CD14-positive monocyte (primary cell): ENCODE data around the gene VWF. TPM values are rescaled to one million over a fixed set of nuclear protein-coding genes. Genes with fewer than 3 reads are reported as not detected.

Experiments
- DNase-seq, 3 donors: peaks; one replicate each; pipeline ENCODE4 v3.0.0-alpha.2; 2011 to 2022
- H2AFZ ChIP-seq: 2 replicates; pipeline ENCODE4 v1.6.0; 2012; ENCODE audit warnings: mild to moderate bottlenecking, low read depth, low read length, inconsistent platforms; ENCODE audit not compliant: insufficient read depth, poor library complexity, severe bottlenecking
- H3K27ac ChIP-seq, 2 donors: 1 replicate in 1 of 2; 2 replicates in 1 of 2; pipeline ENCODE4 v1.5.1; 2012 to 2013; ENCODE audit warnings: low read length in 2 of 2, control low read depth in 1 of 2, inconsistent platforms in 1 of 2, low read depth in 1 of 2, mild to moderate bottlenecking in 1 of 2
- H3K27me3 ChIP-seq, 2 donors: one replicate each; pipeline versions ENCODE4 v1.6.0 to v1.6.1; 2011 to 2013; ENCODE audit warnings: low read length in 2 of 2; ENCODE audit not compliant: control insufficient read depth in 2 of 2, insufficient read depth in 2 of 2
- H3K36me3 ChIP-seq, 2 donors: replicated peaks in 1 of 2; 1 replicate in 1 of 2; 2 replicates in 1 of 2; pipeline versions ENCODE4 v1.5.1 to v1.6.1; 2012 to 2013; ENCODE audit warnings: low read length in 2 of 2, control low read depth in 1 of 2, inconsistent platforms in 1 of 2, mild to moderate bottlenecking in 1 of 2; ENCODE audit not compliant: insufficient read depth in 2 of 2, control insufficient read depth in 1 of 2
- H3K4me1 ChIP-seq, 2 donors: 1 replicate in 1 of 2; 2 replicates in 1 of 2; pipeline versions ENCODE4 v1.5.1 to v1.6.1; 2012 to 2013; ENCODE audit warnings: low read length in 2 of 2, control low read depth in 1 of 2, inconsistent platforms in 1 of 2, mild to moderate bottlenecking in 1 of 2, moderate library complexity in 1 of 2; ENCODE audit not compliant: insufficient read depth in 2 of 2, control insufficient read depth in 1 of 2
- H3K4me2 ChIP-seq: replicated peaks from 2 replicates; pipeline ENCODE3; 2012; ENCODE audit warnings: low read length, moderate library complexity, mild to moderate bottlenecking; ENCODE audit not compliant: poor library complexity, severe bottlenecking; ENCODE audit errors: extremely low read depth
- H3K4me3 ChIP-seq, 3 experiments: fragments of 200-600 bp in 1 of 3; sonication (generic) in 1 of 3; replicated peaks in 1 of 3; 1 replicate in 2 of 3; 2 replicates in 1 of 3; pipeline ENCODE4 v1.5.1; 2011 to 2013; ENCODE audit warnings: low read length in 3 of 3, mild to moderate bottlenecking in 3 of 3, control low read depth in 2 of 3, low read depth in 2 of 3, inconsistent platforms in 1 of 3, moderate library complexity in 1 of 3
- H3K79me2 ChIP-seq: 2 replicates; pipeline ENCODE4 v1.6.0; 2012; ENCODE audit warnings: mild to moderate bottlenecking, control low read depth, inconsistent platforms, low read length, moderate library complexity; ENCODE audit not compliant: insufficient read depth
- H3K9ac ChIP-seq: 2 replicates; pipeline ENCODE4 v1.6.0; 2017; ENCODE audit warnings: low read length, mild to moderate bottlenecking; ENCODE audit not compliant: insufficient read depth, poor library complexity, severe bottlenecking
- H3K9me3 ChIP-seq, 2 donors: replicated peaks in 1 of 2; 1 replicate in 1 of 2; 2 replicates in 1 of 2; pipeline versions ENCODE4 v1.5.1 to v1.6.1; 2012 to 2013; ENCODE audit warnings: low read length in 2 of 2, control low read depth in 1 of 2; ENCODE audit not compliant: control insufficient read depth in 1 of 2, insufficient read depth in 1 of 2
- H4K20me1 ChIP-seq: 2 replicates; pipeline ENCODE4 v1.6.0; 2012; ENCODE audit warnings: mild to moderate bottlenecking, low read length, control low read depth, moderate library complexity; ENCODE audit not compliant: insufficient read depth
- H3K27ac Mint-ChIP-seq, 7 donors: one replicate each; pipeline ENCODE4 v1.8.0; 2020; ENCODE audit warnings: mild to moderate bottlenecking in 7 of 7, mixed read lengths in 7 of 7, moderate library complexity in 6 of 7, inconsistent platforms in 2 of 7
- H3K27me3 Mint-ChIP-seq, 3 donors: one replicate each; pipeline ENCODE4 v1.8.0; 2021 to 2022; ENCODE audit warnings: low read depth in 3 of 3, mild to moderate bottlenecking in 3 of 3, mixed read lengths in 3 of 3, moderate library complexity in 3 of 3, inconsistent platforms in 1 of 3
- H3K36me3 Mint-ChIP-seq, 2 donors: one replicate each; pipeline ENCODE4 v1.8.0; 2020; ENCODE audit warnings: mixed read lengths in 2 of 2, inconsistent platforms in 1 of 2, mild to moderate bottlenecking in 1 of 2
- H3K4me1 Mint-ChIP-seq: one replicate; pipeline ENCODE4 v1.8.0; 2020; ENCODE audit warnings: mild to moderate bottlenecking, mixed read lengths
- H3K4me3 Mint-ChIP-seq, 2 donors: one replicate each; pipeline ENCODE4 v1.8.0; 2020; ENCODE audit warnings: mild to moderate bottlenecking in 2 of 2, mixed read lengths in 2 of 2, moderate library complexity in 1 of 2
- H3K9me3 Mint-ChIP-seq, 7 donors: one replicate each; pipeline ENCODE4 v1.8.0; 2020 to 2022; ENCODE audit warnings: mixed read lengths in 7 of 7, mild to moderate bottlenecking in 6 of 7, moderate library complexity in 6 of 7, inconsistent platforms in 2 of 7
- CTCF ChIP-seq: fragments of 200-600 bp; IDR thresholded peaks from one replicate; pipeline ENCODE4 v1.8.0; 2022; ENCODE audit warnings: antibody characterized with exemption, mild to moderate bottlenecking
- WGBS: methylation state at CpG from one replicate; pipeline ENCODE4 v1.1.5; 2013; ENCODE audit warnings: missing lambda C conversion rate; ENCODE audit not compliant: insufficient coverage; 5-methylcytosine and 5-hydroxymethylcytosine counted together
- intact Hi-C, 2 donors: fragments of 100-400 bp; cut with micrococcal nuclease; formaldehyde crosslinking; loops; one replicate each; pipeline versions ENCODE4 v1.15.0 to v1.15.1; 2023
- polyA plus RNA-seq, 3 donors: library from polyadenylated mRNA; depleted of rRNA in 1 of 3; unstranded in 2 of 3; stranded (reverse) in 1 of 3; fragments of 300-500 nt in 2 of 3; fragments of >200 nt in 1 of 3; fragmentation: Illumina TruSeq in 2 of 3; gene quantifications; 1 replicate in 2 of 3; 2 replicates in 1 of 3; pipeline ENCODE4 v1.2.3, GENCODE V29; 2012 to 2021

The VWF gene
- polyA plus RNA-seq, 3 donors: 0.17 to 0.49 (median 0.48) TPM

GRCh38 chr12:6076776-6077691 is 47.4 kb downstream of the VWF start:
- Histone ChIP-seq H3K36me3 (no peaks in the 10 kb centered on the region), H3K27ac (no peak overlapping the region), H3K4me1 (peaks cover 25 to 32% of the 10 kb centered on the region in 2 donors), H4K20me1 (no peaks in the 10 kb centered on the region), H3K4me3 (no peak overlapping the region), H3K79me2 (no peaks in the 10 kb centered on the region), H3K9ac (no peak overlapping the region), H3K9me3 (no peaks in the 10 kb centered on the region), H2AFZ (no peak overlapping the region), H3K4me2 (no peak overlapping the region), H3K27me3 (peaks cover 0 to 27% of the 10 kb centered on the region in 2 donors)
- H3K4me1 Mint-ChIP-seq: peaks cover 42% of the 10 kb centered on the region
- H3K27ac Mint-ChIP-seq: no peak overlapping the region
- intact Hi-C loops: loop anchor here (10.0 kb wide), 2 partner anchors 98 to 118 kb away; no protein-coding TSS in a partner anchor
- peak overlapping the region in 1 of 2 donors; percentile 54 for H3K4me3 Mint-ChIP-seq
- no peak for TF ChIP-seq CTCF
- peaks cover 0 to 19% of the 10 kb centered on the region in 2 donors for H3K36me3 Mint-ChIP-seq
- DNase-seq: no peak
- 96% methylated on average over 26 of the region's 28 CpGs for WGBS
- H3K27me3 Mint-ChIP-seq: peaks cover 32 to 40% (median 33%) of the 10 kb centered on the region in 3 donors
- peaks cover 0 to 3% (median 0%) of the 10 kb centered on the region in 7 donors for H3K9me3 Mint-ChIP-seq

DNA sequence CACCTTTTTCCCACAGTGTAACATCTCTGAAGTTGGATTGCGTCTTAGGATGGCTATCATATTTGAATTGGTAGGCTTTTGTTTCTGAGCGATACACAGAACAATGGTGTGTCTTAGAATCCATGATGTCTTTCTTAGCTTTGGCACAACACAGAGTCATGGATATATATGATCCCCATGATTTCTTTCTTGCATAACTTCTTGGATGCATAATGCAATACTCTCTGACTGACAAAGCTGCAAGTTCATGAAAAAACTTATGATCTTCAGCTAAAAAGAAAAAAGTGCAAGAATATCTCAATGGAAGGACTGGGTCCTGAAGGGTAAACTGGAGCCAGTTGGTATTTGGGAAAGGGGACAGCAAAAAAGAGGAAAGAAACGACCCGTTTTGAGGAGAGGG is 48.1 kb downstream of the VWF start:
- H3K27me3 Mint-ChIP-seq: peaks cover 33 to 41% (median 33%) of the 10 kb centered on the region in 3 donors

More for the DNA sequence above, 48.1 kb downstream of the VWF start:
- Mint-ChIP-seq H3K4me3 (peak overlapping the region in 1 of 2 donors; percentile 96), H3K9me3 (peaks cover 0 to 4% (median 0%) of the 10 kb centered on the region in 7 donors), H3K27ac (peak overlapping the region in 1 of 7 donors; percentile 7), H3K36me3 (peaks cover 0 to 19% of the 10 kb centered on the region in 2 donors), H3K4me1 (peaks cover 42% of the 10 kb centered on the region)
- Histone ChIP-seq H2AFZ (no peak overlapping the region), H3K27me3 (peaks cover 0 to 27% of the 10 kb centered on the region in 2 donors), H3K79me2 (no peaks in the 10 kb centered on the region), H3K27ac (no peak overlapping the region), H3K4me1 (peaks cover 25 to 32% of the 10 kb centered on the region in 2 donors), H3K9me3 (no peaks in the 10 kb centered on the region), H3K4me3 (no peak overlapping the region), H3K36me3 (no peaks in the 10 kb centered on the region), H4K20me1 (no peaks in the 10 kb centered on the region), H3K9ac (no peak overlapping the region), H3K4me2 (no peak overlapping the region)
- DNase-seq: no peak
- intact Hi-C loops: loop anchor here (10.0 kb wide), 2 partner anchors 98 to 118 kb away; no protein-coding TSS in a partner anchor
- no CpG with 5 or more reads among the region's 4 CpGs for WGBS
- TF ChIP-seq CTCF: no peak
